GM23338 (cell line): ENCODE measurements around the gene REX1BD. TPM values are rescaled to one million over a fixed set of nuclear protein-coding genes. Genes with fewer than 3 reads are reported as not detected.

Experiments
- ATAC-seq: fragments of 200-7000 bp; cut with Tn5 transposase; 3 replicates; pipeline ENCODE4 v1.9.1; 2020
- DNase-seq: peaks from one replicate; pipeline ENCODE4 v3.0.0-alpha.2; 2015; ENCODE audit warnings: low spot score
- H2AFZ ChIP-seq: fragments of 200-600 bp; sonication (generic); 2 replicates; pipeline ENCODE4 v1.8.0; 2016; ENCODE audit warnings: antibody characterized with exemption, mild to moderate bottlenecking, moderate library complexity
- H3F3A ChIP-seq: fragments of 200-600 bp; sonication (generic); replicated peaks from 2 replicates; pipeline ENCODE4 v1.8.0; 2017; ENCODE audit warnings: antibody characterized with exemption, mixed run types, low read depth
- H3K27ac ChIP-seq: fragments of 200-600 bp; sonication (generic); 2 replicates; pipeline ENCODE4 v1.6.1; 2016; ENCODE audit warnings: low read depth
- H3K27me3 ChIP-seq: fragments of 200-600 bp; sonication (generic); 2 replicates; pipeline ENCODE4 v1.8.0; 2016; ENCODE audit warnings: mild to moderate bottlenecking, mixed run types, moderate library complexity; ENCODE audit not compliant: insufficient read depth
- H3K36me3 ChIP-seq: fragments of 200-600 bp; sonication (generic); 2 replicates; pipeline ENCODE4 v1.8.0; 2016; ENCODE audit warnings: mild to moderate bottlenecking; ENCODE audit not compliant: insufficient read depth
- H3K4me1 ChIP-seq: fragments of 200-600 bp; sonication (generic); 2 replicates; pipeline ENCODE4 v1.8.0; 2016; ENCODE audit warnings: mild to moderate bottlenecking, moderate library complexity; ENCODE audit not compliant: insufficient read depth
- H3K4me2 ChIP-seq: fragments of 200-600 bp; sonication (generic); 2 replicates; pipeline ENCODE4 v1.7.1; 2017; ENCODE audit warnings: mixed run types
- H3K4me3 ChIP-seq: fragments of 200-600 bp; sonication (generic); 2 replicates; pipeline ENCODE4 v1.6.1; 2016; ENCODE audit warnings: mixed run types
- H3K79me2 ChIP-seq: fragments of 200-600 bp; sonication (generic); replicated peaks from 2 replicates; pipeline ENCODE4 v1.8.0; 2017; ENCODE audit warnings: mild to moderate bottlenecking; ENCODE audit not compliant: insufficient read depth
- H3K9me2 ChIP-seq: fragments of 200-600 bp; sonication (generic); 2 replicates; pipeline ENCODE4 v1.8.0; 2017; ENCODE audit not compliant: insufficient read depth
- H4K20me1 ChIP-seq: fragments of 200-600 bp; sonication (generic); replicated peaks from 2 replicates; pipeline ENCODE4 v1.8.0; 2017; ENCODE audit warnings: mild to moderate bottlenecking; ENCODE audit not compliant: insufficient read depth
- H3K27ac Mint-ChIP-seq: 2 replicates; pipeline ENCODE4 v1.8.0; 2020; ENCODE audit warnings: inconsistent platforms, mild to moderate bottlenecking, moderate library complexity, mixed read lengths
- H3K27me3 Mint-ChIP-seq: 3 replicates; pipeline ENCODE4 v1.8.0; 2022; ENCODE audit warnings: low read depth, mild to moderate bottlenecking, moderate library complexity, mixed read lengths, inconsistent platforms; ENCODE audit not compliant: insufficient read depth, poor library complexity
- H3K36me3 Mint-ChIP-seq: 3 replicates; pipeline ENCODE4 v1.8.0; 2021; ENCODE audit warnings: low read depth, mild to moderate bottlenecking, inconsistent platforms, moderate library complexity, mixed read lengths
- H3K4me1 Mint-ChIP-seq: 3 replicates; pipeline ENCODE4 v1.8.0; 2020; ENCODE audit warnings: mild to moderate bottlenecking, inconsistent platforms, mixed read lengths
- H3K4me3 Mint-ChIP-seq: 3 replicates; pipeline ENCODE4 v1.8.0; 2021; ENCODE audit warnings: moderate library complexity, mild to moderate bottlenecking, inconsistent platforms, mixed read lengths
- H3K9me3 Mint-ChIP-seq: 3 replicates; pipeline ENCODE4 v1.8.0; 2020; ENCODE audit warnings: moderate library complexity, mild to moderate bottlenecking, inconsistent platforms, mixed read lengths
- CTCF ChIP-seq, 2 experiments: fragments of 200-600 bp in 1 of 2; sonication (generic) in 1 of 2; conservative IDR thresholded peaks; 2 replicates each; pipeline versions ENCODE4 v1.5.1 to v1.6.1; 2016 to 2017; ENCODE audit warnings: antibody characterized with exemption in 2 of 2, low read depth in 2 of 2, mild to moderate bottlenecking in 2 of 2, moderate library complexity in 1 of 2
- EZH2 ChIP-seq: fragments of 200-600 bp; sonication (generic); IDR thresholded peaks from one replicate; pipeline ENCODE4 v1.8.0; 2017; ENCODE audit warnings: antibody characterized with exemption, mild to moderate bottlenecking, low read depth; ENCODE audit not compliant: unreplicated experiment
- EZH2phosphoT487 ChIP-seq: fragments of 200-600 bp; sonication (generic); IDR thresholded peaks from one replicate; pipeline ENCODE4 v1.8.1; 2018; ENCODE audit warnings: antibody characterized with exemption; ENCODE audit not compliant: unreplicated experiment
- JUNB ChIP-seq: IDR thresholded peaks from one replicate; pipeline ENCODE4 v1.6.1; 2016; ENCODE audit warnings: antibody characterized with exemption; ENCODE audit not compliant: unreplicated experiment
- POLR2AphosphoS5 ChIP-seq: IDR thresholded peaks from 2 replicates; pipeline ENCODE4 v1.6.1; 2016; ENCODE audit warnings: antibody characterized with exemption, low read depth
- STAT1 ChIP-seq: IDR thresholded peaks from one replicate; pipeline ENCODE4 v1.6.1; 2016; ENCODE audit warnings: antibody characterized with exemption; ENCODE audit not compliant: unreplicated experiment
- polyA plus RNA-seq: library from polyadenylated mRNA; unstranded; fragments of >200 nt; fragmentation: Nextera tagmentation; extraction: Ambion mirVana; gene quantifications from 2 replicates; pipeline ENCODE4 v1.2.1, GENCODE V29; 2016
- total RNA-seq: library from RNA; depleted of rRNA; stranded (reverse); fragments of >200 nt; shearing (Covaris generic); gene quantifications from 2 replicates; pipeline ENCODE4 v1.2.3, GENCODE V29; 2014

Gene REX1BD
- total and polyA plus RNA-seq, 2 experiments from 2014 or later = 124 to 138 TPM

DNA sequence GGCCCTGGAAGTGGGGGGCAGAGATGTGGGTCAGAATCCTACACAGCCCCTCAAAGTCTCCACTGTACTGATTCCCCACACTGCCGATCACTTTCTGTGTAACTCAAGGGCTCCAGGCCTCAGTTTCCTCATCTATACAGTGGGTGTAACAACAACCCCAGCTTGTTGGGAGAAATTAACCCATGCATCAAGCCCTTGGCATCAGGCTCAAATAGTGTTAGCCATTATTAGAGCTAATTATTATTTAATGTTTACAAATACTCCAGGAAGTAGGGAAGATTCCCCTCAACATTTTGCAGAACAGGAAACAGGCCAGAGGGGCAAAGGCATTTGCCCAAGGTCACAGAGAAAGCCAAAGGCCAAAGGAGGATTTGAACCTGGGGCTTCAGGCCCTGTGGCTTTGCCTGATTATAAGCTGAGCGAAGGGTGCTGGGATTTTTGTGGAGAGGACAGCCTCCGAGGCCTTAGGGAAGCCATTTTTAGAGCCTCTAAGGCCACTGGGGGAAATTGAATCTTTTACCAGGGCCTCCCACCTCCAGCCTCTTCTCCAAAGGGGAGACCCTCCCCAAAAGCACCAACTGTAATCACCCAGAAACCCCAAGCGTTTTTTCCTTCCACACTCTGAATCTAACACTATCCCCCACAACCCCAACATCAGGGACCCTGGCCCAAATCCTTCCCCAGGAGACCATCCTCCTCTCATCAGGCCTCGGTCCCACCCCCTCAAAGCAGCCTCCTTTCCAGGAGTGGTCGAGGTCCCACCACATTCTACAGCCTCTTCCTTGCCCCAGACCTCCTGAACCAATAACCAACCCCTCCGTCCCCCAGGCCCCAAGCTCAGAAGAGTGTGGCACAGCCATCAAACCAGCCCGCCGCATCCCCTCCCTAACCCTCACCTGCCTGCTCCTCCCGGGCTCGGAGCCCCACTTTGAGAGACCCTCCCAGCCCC, 46.3 kb upstream of the REX1BD start:
- H3K4me2 ChIP-seq = peak overlapping the region; percentile 86
- peaks cover 9% of the 10 kb centered on the region for H3K79me2 ChIP-seq
- Mint-ChIP-seq H3K9me3 (no peaks in the 10 kb centered on the region; the same call in 1 of the 3 replicates), H3K27ac (peak overlapping the region; percentile 74; the same call in 1 of the 2 replicates), H3K36me3 (peaks cover 46% of the 10 kb centered on the region), H3K4me3 (peak overlapping the region; percentile 89), H3K27me3 (peaks cover 6% of the 10 kb centered on the region), H3K4me1 (peaks cover 10% of the 10 kb centered on the region)
- H3K4me3 ChIP-seq = peak overlapping the region; percentile 66
- no peaks in the 10 kb centered on the region for H3K4me1 ChIP-seq
- no peak overlapping the region for H2AFZ ChIP-seq
- peaks cover 16% of the 10 kb centered on the region for H3K36me3 ChIP-seq
- H3K27me3 ChIP-seq = no peaks in the 10 kb centered on the region
- 0 out of 2 replicates have a peak overlapping the region, but pooled peaks have one; percentile 26 for H3K27ac ChIP-seq
- H3F3A ChIP-seq = peaks cover 23% of the 10 kb centered on the region
- DNase-seq (peak; percentile 62), ATAC-seq (peak; percentile 22)
- no peaks in the 10 kb centered on the region for H4K20me1 ChIP-seq
- no peaks in the 10 kb centered on the region for H3K9me2 ChIP-seq
- TF ChIP-seq JUNB (no peak), EZH2phosphoT487 (no peak), EZH2 (no peak)

- Mint-ChIP-seq H3K4me1 (peaks cover 10% of the 10 kb centered on the region), H3K4me3 (peak within 1 kb of the TSS; percentile 89), H3K9me3 (no peaks in the 10 kb centered on the region; the same call in 2 of the 3 replicates), H3K27ac (peak within 1 kb of the TSS; percentile 93), H3K36me3 (peaks cover 38% of the 10 kb centered on the region), H3K27me3 (peaks cover 6% of the 10 kb centered on the region)
- no peaks in the 10 kb centered on the region for H3K4me1 ChIP-seq
- H2AFZ ChIP-seq = peak within 1 kb of the TSS; percentile 75
- H3K27ac ChIP-seq = 0 out of 2 replicates have a peak within 1 kb of the TSS, but pooled peaks have one; percentile 26
- no peaks in the 10 kb centered on the region for H3K27me3 ChIP-seq
- no peaks in the 10 kb centered on the region for H4K20me1 ChIP-seq
- DNase-seq (peak; percentile 97), ATAC-seq (peak; percentile 95)
- peak within 1 kb of the TSS; percentile 66 for H3K4me3 ChIP-seq
- peak within 1 kb of the TSS; percentile 86 for H3K4me2 ChIP-seq
- peaks cover 15% of the 10 kb centered on the region for H3K36me3 ChIP-seq
- peaks cover 23% of the 10 kb centered on the region for H3F3A ChIP-seq
- peaks cover 9% of the 10 kb centered on the region for H3K79me2 ChIP-seq
- TF ChIP-seq POLR2AphosphoS5 = no peak; the same call in 1 of the 2 replicates
- TF ChIP-seq EZH2phosphoT487 = no peak
- no peak for TF ChIP-seq CTCF (conservative IDR thresholded peaks at IDR 0.05; ENCODE audit: low read depth in 2 of 2)
- TF ChIP-seq JUNB = no peak
- TF ChIP-seq STAT1 = no peak
- no peaks in the 10 kb centered on the region for H3K9me2 ChIP-seq
These were observed 45.4 kb upstream of the REX1BD start, which contains the start of gene FKBP8 for GRCh38 chr19:18542941-18543813. TSS of gene FKBP8 (minus strand) at chr19:18543573. CDS start at chr19:18541970, 1,603 bp downstream.
